Keratinocyte (primary cell): ENCODE measurements around the gene VPS26B. TPM values are rescaled to one million over a fixed set of nuclear protein-coding genes. Genes with fewer than 3 reads are reported as not detected.

Source experiments
- DNase-seq: peaks from one replicate; pipeline ENCODE4 v3.0.0-alpha.2; 2011; ENCODE audit warnings: low read depth, missing footprints, low spot score
- FAIRE-seq: peaks from 2 replicates; lab custom pipeline; 2011; peaks lifted over from hg19 to GRCh38; lab: Jason Lieb, UNC
- H2AFZ ChIP-seq: 2 replicates; pipeline ENCODE4 v1.6.0; 2012; ENCODE audit warnings: low read length, control low read depth, inconsistent platforms; ENCODE audit not compliant: control insufficient read depth
- H3K27ac ChIP-seq: 2 replicates; pipeline ENCODE4 v1.5.1; 2011; ENCODE audit warnings: low read length; ENCODE audit not compliant: control insufficient read depth, insufficient read depth
- H3K27me3 ChIP-seq: 3 replicates; pipeline ENCODE4 v1.6.0; 2011; ENCODE audit warnings: low read length; ENCODE audit not compliant: control insufficient read depth, insufficient read depth; ENCODE audit errors: extremely low read depth
- H3K36me3 ChIP-seq, 2 experiments: 2 replicates in 1 of 2; 3 replicates in 1 of 2; pipeline ENCODE4 v1.5.1; 2011; ENCODE audit warnings: low read length in 2 of 2, mild to moderate bottlenecking in 1 of 2; ENCODE audit not compliant: control insufficient read depth in 2 of 2, insufficient read depth in 2 of 2; ENCODE audit errors: extremely low read depth in 1 of 2
- H3K4me1 ChIP-seq: 3 replicates; pipeline ENCODE4 v1.5.1; 2011; ENCODE audit warnings: low read length; ENCODE audit not compliant: control insufficient read depth, insufficient read depth; ENCODE audit errors: extremely low read depth
- H3K4me2 ChIP-seq: 3 replicates; pipeline ENCODE4 v1.6.0; 2011; ENCODE audit warnings: low read depth, low read length; ENCODE audit not compliant: control insufficient read depth, insufficient read depth; ENCODE audit errors: extremely low read depth
- H3K4me3 ChIP-seq, 3 experiments: fragments of 200-600 bp in 1 of 3; sonication (generic) in 1 of 3; 2 replicates in 2 of 3; 3 replicates in 1 of 3; pipeline ENCODE4 v1.5.1; 2011 to 2016; ENCODE audit warnings: low read length in 3 of 3, mild to moderate bottlenecking in 3 of 3, control low read depth in 2 of 3, inconsistent platforms in 1 of 3, low read depth in 1 of 3, mixed read lengths in 1 of 3, mixed run types in 1 of 3, moderate library complexity in 1 of 3; ENCODE audit not compliant: control insufficient read depth in 2 of 3, insufficient read depth in 2 of 3; ENCODE audit errors: extremely low read depth in 1 of 3
- H3K79me2 ChIP-seq: 2 replicates; pipeline ENCODE4 v1.6.0; 2012; ENCODE audit warnings: low read length; ENCODE audit not compliant: control insufficient read depth, insufficient read depth
- H3K9ac ChIP-seq: 3 replicates; pipeline ENCODE4 v1.6.0; 2011; ENCODE audit warnings: low read length; ENCODE audit not compliant: control insufficient read depth, insufficient read depth; ENCODE audit errors: extremely low read depth
- H3K9me1 ChIP-seq: 3 replicates; pipeline ENCODE4 v1.6.0; 2011; ENCODE audit warnings: low read length; ENCODE audit not compliant: control insufficient read depth, insufficient read depth; ENCODE audit errors: extremely low read depth
- H3K9me3 ChIP-seq: 2 replicates; pipeline ENCODE4 v1.5.1; 2012; ENCODE audit warnings: low read depth, low read length; ENCODE audit not compliant: control insufficient read depth
- H4K20me1 ChIP-seq: 3 replicates; pipeline ENCODE4 v1.6.0; 2011; ENCODE audit warnings: low read length; ENCODE audit not compliant: control insufficient read depth, insufficient read depth; ENCODE audit errors: extremely low read depth
- EZH2 ChIP-seq: IDR thresholded peaks from one replicate; pipeline ENCODE4 v1.6.1; 2012; ENCODE audit warnings: inconsistent platforms, mild to moderate bottlenecking, low read length, moderate library complexity
- dilution Hi-C: fragments of 300-500 bp; cut with MboI; formaldehyde crosslinking; loops from one replicate; pipeline ENCODE4 v1.7.0; 2020; ENCODE audit warnings: low sequenced_read_pairs; ENCODE audit not compliant: extremely low pct_ligation_motif_present
- polyA plus RNA-seq, 5 experiments: library from polyadenylated mRNA; depleted of rRNA in 3 of 5; stranded (reverse) in 3 of 5; stranded (forward) in 1 of 5; unstranded in 1 of 5; fragments of >200 nt; gene quantifications; 1 replicate in 1 of 5; 2 replicates in 3 of 5; 3 replicates in 1 of 5; pipeline versions ENCODE4 v1.2.1 to v1.2.3, GENCODE V29; 2011 to 2012; ENCODE audit warnings: missing spikeins in 2 of 5, low read depth in 1 of 5, low replicate concordance in 1 of 5
- TF ChIP-seq, protein P1 (sequence below), 3 experiments: IDR thresholded peaks in 1 of 3; conservative IDR thresholded peaks in 1 of 3; optimal IDR thresholded peaks in 1 of 3; 2 replicates in 2 of 3; 3 replicates in 1 of 3; pipeline versions ENCODE3 to v1.5.1; 2011; ENCODE audit warnings: low read length in 3 of 3, mild to moderate bottlenecking in 3 of 3, moderate library complexity in 2 of 3, control low read depth in 1 of 3, inconsistent platforms in 1 of 3; ENCODE audit not compliant: insufficient read depth in 2 of 3; ENCODE audit errors: extremely low read depth in 1 of 3

VPS26B gene
- polyA plus RNA-seq, 1 donor (not counting 4 experiments of a cell fraction or from before 2014, with no cell fraction given), result 46.9 TPM

DNA sequence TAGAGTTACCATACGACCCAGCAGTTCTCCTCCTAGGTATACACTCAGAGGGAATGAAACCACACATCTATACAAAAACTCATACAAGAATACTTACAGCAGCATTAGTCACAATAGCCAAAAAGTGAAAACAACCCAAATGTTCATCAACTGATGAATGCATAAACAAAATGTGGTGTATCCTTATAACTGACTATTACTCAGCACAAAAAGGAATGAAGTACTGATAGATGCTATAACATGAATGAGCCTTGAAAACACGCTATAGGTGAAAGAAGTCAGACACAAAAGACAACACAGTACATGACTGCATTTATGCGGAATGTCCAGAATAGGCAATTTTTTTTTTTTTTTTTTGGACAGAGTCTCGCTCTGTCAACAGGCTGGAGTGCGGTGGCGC is 23.8 kb upstream of the VPS26B start:
- Histone ChIP-seq H3K9ac (no peak overlapping the region), H2AFZ (no peak overlapping the region), H3K4me2 (no peak overlapping the region), H3K4me1 (peaks cover 3% of the 10 kb centered on the region), H3K9me1 (no peaks in the 10 kb centered on the region), H3K36me3 (peaks cover 0 to 10% of the 10 kb centered on the region in 2 experiments), H3K79me2 (no peaks in the 10 kb centered on the region), H3K27ac (no peak overlapping the region), H3K27me3 (no peaks in the 10 kb centered on the region), H4K20me1 (no peaks in the 10 kb centered on the region), H3K4me3 (no peak overlapping the region), H3K9me3 (no peaks in the 10 kb centered on the region)
- TF ChIP-seq, protein P1, sequence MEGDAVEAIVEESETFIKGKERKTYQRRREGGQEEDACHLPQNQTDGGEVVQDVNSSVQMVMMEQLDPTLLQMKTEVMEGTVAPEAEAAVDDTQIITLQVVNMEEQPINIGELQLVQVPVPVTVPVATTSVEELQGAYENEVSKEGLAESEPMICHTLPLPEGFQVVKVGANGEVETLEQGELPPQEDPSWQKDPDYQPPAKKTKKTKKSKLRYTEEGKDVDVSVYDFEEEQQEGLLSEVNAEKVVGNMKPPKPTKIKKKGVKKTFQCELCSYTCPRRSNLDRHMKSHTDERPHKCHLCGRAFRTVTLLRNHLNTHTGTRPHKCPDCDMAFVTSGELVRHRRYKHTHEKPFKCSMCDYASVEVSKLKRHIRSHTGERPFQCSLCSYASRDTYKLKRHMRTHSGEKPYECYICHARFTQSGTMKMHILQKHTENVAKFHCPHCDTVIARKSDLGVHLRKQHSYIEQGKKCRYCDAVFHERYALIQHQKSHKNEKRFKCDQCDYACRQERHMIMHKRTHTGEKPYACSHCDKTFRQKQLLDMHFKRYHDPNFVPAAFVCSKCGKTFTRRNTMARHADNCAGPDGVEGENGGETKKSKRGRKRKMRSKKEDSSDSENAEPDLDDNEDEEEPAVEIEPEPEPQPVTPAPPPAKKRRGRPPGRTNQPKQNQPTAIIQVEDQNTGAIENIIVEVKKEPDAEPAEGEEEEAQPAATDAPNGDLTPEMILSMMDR (optimal IDR thresholded peaks at IDR 0.05 in 1 of 3, IDR thresholded peaks at IDR 0.05 in 1 of 3, conservative IDR thresholded peaks at IDR 0.05 in 1 of 3; ENCODE audit: extremely low read depth in 1 of 3, insufficient read depth in 2 of 3, low read length in 3 of 3), result no peak
- TF ChIP-seq EZH2, result no peak
- DNase-seq (no peak), FAIRE-seq (no peak)
- dilution Hi-C loops, result no loop called here

DNA sequence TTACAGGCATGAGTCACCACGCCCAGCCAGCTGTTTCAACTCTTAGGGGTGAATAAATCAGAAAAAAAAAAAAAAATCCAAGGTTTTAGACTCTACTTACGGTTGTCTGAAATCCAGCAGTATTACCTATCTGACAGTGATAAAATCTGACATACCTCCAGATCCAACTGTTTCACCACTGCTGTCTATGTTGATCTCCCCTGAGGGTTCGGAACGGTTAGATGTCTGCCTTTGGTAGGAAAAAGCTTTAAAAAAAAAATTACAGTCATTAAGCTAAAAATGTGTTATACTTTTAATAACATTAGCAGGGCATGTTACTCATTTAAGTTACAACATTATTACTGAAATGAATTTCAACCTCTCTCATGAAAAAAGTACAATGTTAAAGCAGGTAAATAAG is 21.8 kb upstream of the VPS26B start:
- Histone ChIP-seq H3K4me3 (no peak overlapping the region), H3K36me3 (peaks cover 0 to 22% of the 10 kb centered on the region in 2 experiments), H3K79me2 (no peaks in the 10 kb centered on the region), H3K27me3 (no peaks in the 10 kb centered on the region), H3K9me3 (no peaks in the 10 kb centered on the region), H3K27ac (no peak overlapping the region), H2AFZ (no peak overlapping the region), H3K9me1 (no peaks in the 10 kb centered on the region), H3K9ac (no peak overlapping the region), H4K20me1 (no peaks in the 10 kb centered on the region), H3K4me1 (peaks cover 16% of the 10 kb centered on the region), H3K4me2 (no peak overlapping the region)
- dilution Hi-C loops, result no loop called here
- DNase-seq, result no peak
- no peak for TF ChIP-seq EZH2
- TF ChIP-seq, protein P1 (optimal IDR thresholded peaks at IDR 0.05 in 1 of 3, IDR thresholded peaks at IDR 0.05 in 1 of 3, conservative IDR thresholded peaks at IDR 0.05 in 1 of 3; ENCODE audit: extremely low read depth in 1 of 3, insufficient read depth in 2 of 3, low read length in 3 of 3), result no peak
- FAIRE-seq, result no peak
